Omental fat pad (tissue), 4 donors: ENCODE data around the gene PRCC. TPM values are rescaled to one million over a fixed set of nuclear protein-coding genes. Genes with fewer than 3 reads are reported as not detected.
A peak's percentile ranks its signal among the peaks of the same experiment; 100 is the strongest.

Experiments used
- ATAC-seq: fragments of 150-250 bp; one replicate; pipeline ENCODE4 v1.9.1; 2016; ENCODE audit warnings: mild to moderate bottlenecking, moderate library complexity; ENCODE audit not compliant: low FRiP score
- DNase-seq: peaks from one replicate; pipeline ENCODE4 v3.0.0-alpha.2; 2019; ENCODE audit warnings: low spot score
- total RNA-seq, 4 donors: library from RNA; depleted of rRNA; stranded (reverse); fragments of >200 nt; gene quantifications; one replicate each; pipeline ENCODE4 v1.1.0, GENCODE V29; 2016
- TF ChIP-seq, protein P1 (sequence below), 3 donors: fragments of 450-650 bp; IDR thresholded peaks; one replicate each; pipeline ENCODE4 v1.5.1; 2016 to 2017; ENCODE audit warnings: antibody characterized with exemption in 3 of 3, mild to moderate bottlenecking in 3 of 3, moderate library complexity in 2 of 3

PRCC gene
- total RNA-seq, 4 donors from 2014 or later = 25.5 to 34.7 (median 28.2) TPM

GRCh38 chr1:156744786-156745419, 22.4 kb upstream of the PRCC start:
- TF ChIP-seq, protein P1, sequence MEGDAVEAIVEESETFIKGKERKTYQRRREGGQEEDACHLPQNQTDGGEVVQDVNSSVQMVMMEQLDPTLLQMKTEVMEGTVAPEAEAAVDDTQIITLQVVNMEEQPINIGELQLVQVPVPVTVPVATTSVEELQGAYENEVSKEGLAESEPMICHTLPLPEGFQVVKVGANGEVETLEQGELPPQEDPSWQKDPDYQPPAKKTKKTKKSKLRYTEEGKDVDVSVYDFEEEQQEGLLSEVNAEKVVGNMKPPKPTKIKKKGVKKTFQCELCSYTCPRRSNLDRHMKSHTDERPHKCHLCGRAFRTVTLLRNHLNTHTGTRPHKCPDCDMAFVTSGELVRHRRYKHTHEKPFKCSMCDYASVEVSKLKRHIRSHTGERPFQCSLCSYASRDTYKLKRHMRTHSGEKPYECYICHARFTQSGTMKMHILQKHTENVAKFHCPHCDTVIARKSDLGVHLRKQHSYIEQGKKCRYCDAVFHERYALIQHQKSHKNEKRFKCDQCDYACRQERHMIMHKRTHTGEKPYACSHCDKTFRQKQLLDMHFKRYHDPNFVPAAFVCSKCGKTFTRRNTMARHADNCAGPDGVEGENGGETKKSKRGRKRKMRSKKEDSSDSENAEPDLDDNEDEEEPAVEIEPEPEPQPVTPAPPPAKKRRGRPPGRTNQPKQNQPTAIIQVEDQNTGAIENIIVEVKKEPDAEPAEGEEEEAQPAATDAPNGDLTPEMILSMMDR (IDR thresholded peaks at IDR 0.05) = no peak
- ATAC-seq = no peak
- no peak for DNase-seq

DNA sequence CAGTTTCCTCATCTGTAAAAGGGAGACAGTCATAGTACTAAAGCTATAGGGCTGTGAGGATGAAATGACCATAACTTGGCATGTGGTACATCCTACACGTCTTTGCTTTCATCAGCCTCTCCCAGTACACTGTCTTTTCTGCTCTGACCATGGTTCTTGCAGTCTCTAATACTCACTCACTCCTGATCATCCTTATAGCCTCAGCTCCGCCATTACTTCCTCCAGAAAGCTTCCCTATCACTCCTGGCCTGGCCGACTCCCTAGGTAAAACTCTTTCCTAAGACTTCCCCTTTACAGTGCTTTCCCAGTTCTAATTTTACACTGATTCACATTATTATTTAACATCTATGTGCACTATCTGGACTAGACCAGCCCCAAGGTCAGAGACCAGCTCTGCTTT, 21.5 kb upstream of the PRCC start:
- no peak for ATAC-seq

DNA sequence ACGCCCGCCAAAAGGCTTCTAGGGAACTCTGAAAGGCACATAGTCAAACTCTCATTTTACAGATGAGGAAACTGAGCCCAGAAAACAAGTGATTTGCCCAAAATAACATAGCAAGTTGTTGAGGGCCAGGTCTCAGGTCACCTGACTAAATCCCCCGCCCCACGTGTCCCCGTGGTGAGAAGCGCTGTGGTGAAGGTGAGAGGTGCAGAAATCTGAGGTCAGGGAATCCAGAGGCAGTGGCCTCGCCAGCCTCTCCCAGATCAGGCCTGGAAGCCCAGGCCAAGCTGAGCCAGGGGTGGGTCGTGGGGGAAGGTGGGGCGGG, 21.0 kb upstream of the PRCC start:
- ATAC-seq (no peak), DNase-seq (no peak)
- TF ChIP-seq, protein P1 (IDR thresholded peaks at IDR 0.05) = no peak

More for the DNA sequence above, 21.5 kb upstream of the PRCC start:
- no peak for DNase-seq
- TF ChIP-seq, protein P1 (IDR thresholded peaks at IDR 0.05) = no peak

DNA sequence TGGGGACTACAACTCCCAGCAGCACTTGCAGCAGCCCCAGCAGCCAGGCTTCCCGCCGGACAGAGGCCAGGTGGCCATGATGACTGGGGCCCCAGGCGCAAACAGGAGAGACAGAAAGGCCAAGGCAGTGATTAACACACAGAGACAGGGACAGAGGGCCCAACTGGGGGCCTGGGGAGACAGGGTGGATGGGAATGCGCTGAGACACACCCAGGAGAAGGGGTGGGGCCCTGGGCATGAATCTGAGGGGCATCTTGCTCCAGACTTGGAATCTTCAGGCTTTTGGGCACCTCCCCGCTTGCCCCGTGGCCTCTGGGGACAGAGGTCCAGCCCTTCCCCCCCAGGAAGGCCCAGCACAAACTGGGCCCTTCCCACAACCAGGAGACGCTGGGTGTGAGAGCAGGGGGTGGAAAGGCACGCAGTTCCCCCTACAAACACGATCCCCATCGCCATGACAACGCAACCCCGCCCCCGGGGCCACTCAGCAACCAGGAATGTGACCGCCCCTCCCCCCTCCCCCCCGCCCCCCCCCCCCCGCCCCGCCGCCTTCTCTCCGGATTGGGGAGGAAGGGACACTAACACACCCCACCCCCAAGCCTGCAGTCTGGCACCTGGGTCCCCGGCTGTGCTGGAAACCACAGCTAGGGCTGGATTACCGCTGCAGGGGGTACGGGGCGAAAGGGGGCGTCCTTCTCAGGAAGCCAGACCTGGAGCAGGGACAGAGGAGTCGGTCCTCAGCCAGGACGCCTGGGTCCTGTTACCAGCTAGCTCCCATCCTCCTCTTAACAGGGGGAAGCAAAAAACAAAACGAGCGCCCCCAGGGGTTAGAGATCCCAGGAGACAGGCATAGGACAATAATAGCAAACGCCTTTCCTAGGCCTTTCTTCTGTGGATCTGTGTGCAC, 20.4 kb upstream of the PRCC start:
- DNase-seq (peak; percentile 90), ATAC-seq (peak; percentile 45)
- TF ChIP-seq, protein P1 (IDR thresholded peaks at IDR 0.05) = no peak

GRCh38 chr1:156747742-156748669, 19.3 kb upstream of the PRCC start:
- no peak for DNase-seq

More at GRCh38 chr1:156747742-156748669, 19.3 kb upstream of the PRCC start:
- TF ChIP-seq, protein P1 (IDR thresholded peaks at IDR 0.05) = no peak
- ATAC-seq = peak; percentile 13
